WTC11 (cell line): ENCODE measurements around the gene SH3BP2. TPM values are rescaled to one million over a fixed set of nuclear protein-coding genes. Genes with fewer than 3 reads are reported as not detected.

Source experiments
- ATAC-seq: fragments of 200-7000 bp; cut with Tn5 transposase; 2 replicates; pipeline ENCODE4 v1.10.0; 2021; ENCODE audit warnings: mild to moderate bottlenecking, moderate library complexity
- CTCF ChIA-PET: fragments of 300-600 bp; sonication (Branson Sonifier 250); formaldehyde crosslinking; loops from one replicate; lab custom pipeline; 2021; ENCODE audit warnings: antibody characterized with exemption; lab: Charles Lee
- POLR2A ChIA-PET: fragments of 350-600 bp; sonication (Branson Sonifier 250); formaldehyde crosslinking; loops from one replicate; lab custom pipeline; 2021; ENCODE audit warnings: antibody characterized with exemption; lab: Charles Lee
- DNase-seq: peaks from one replicate; pipeline ENCODE4 v3.0.0; 2021; ENCODE audit warnings: low spot score
- H3K27ac Mint-ChIP-seq: 2 replicates; pipeline ENCODE4 v1.8.0; 2021; ENCODE audit warnings: mixed read lengths
- H3K27me3 Mint-ChIP-seq: 2 replicates; pipeline ENCODE4 v1.8.0; 2021; ENCODE audit warnings: low read depth, mild to moderate bottlenecking, moderate library complexity, mixed read lengths
- H3K36me3 Mint-ChIP-seq: 2 replicates; pipeline ENCODE4 v1.8.0; 2021; ENCODE audit warnings: mixed read lengths
- H3K4me1 Mint-ChIP-seq: 2 replicates; pipeline ENCODE4 v1.8.0; 2022; ENCODE audit warnings: mixed read lengths
- H3K4me3 Mint-ChIP-seq: 2 replicates; pipeline ENCODE4 v1.8.0; 2021; ENCODE audit warnings: mild to moderate bottlenecking, moderate library complexity, mixed read lengths
- H3K9me3 Mint-ChIP-seq: 2 replicates; pipeline ENCODE4 v1.8.0; 2021; ENCODE audit warnings: mixed read lengths
- EMX1 ChIP-seq: fragments of 250-450 bp; sonication (Bioruptor Pico); IDR thresholded peaks from 2 replicates; pipeline ENCODE4 v1.8.0; 2021; ENCODE audit warnings: mild to moderate bottlenecking
- GTF2I ChIP-seq: fragments of 250-450 bp; sonication (Bioruptor Pico); conservative IDR thresholded peaks from 2 replicates; pipeline ENCODE4 v1.4.0; 2021; ENCODE audit warnings: mild to moderate bottlenecking
- NR3C1 ChIP-seq: sonication (generic); formaldehyde crosslinking; conservative IDR thresholded peaks from 2 replicates; pipeline ENCODE4 v1.8.1; 2023; ENCODE audit warnings: low read depth, mild to moderate bottlenecking, missing genetic modification reagents
- PRDM15 ChIP-seq: sonication (generic); formaldehyde crosslinking; IDR thresholded peaks from 2 replicates; pipeline ENCODE4 v1.8.0; 2022; ENCODE audit warnings: missing genetic modification reagents
- RORB ChIP-seq: fragments of 250-450 bp; sonication (Bioruptor Pico); IDR thresholded peaks from 2 replicates; pipeline ENCODE4 v1.9.0; 2021; ENCODE audit warnings: mild to moderate bottlenecking
- TEAD1 ChIP-seq: sonication (generic); formaldehyde crosslinking; IDR thresholded peaks from 2 replicates; pipeline ENCODE4 v1.8.0; 2022; ENCODE audit warnings: mild to moderate bottlenecking, missing genetic modification reagents
- ZBTB21 ChIP-seq: sonication (generic); formaldehyde crosslinking; IDR thresholded peaks from 2 replicates; pipeline ENCODE4 v1.8.1; 2023; ENCODE audit warnings: mild to moderate bottlenecking, missing genetic modification reagents, borderline replicate concordance
- ZNF219 ChIP-seq: sonication (generic); formaldehyde crosslinking; IDR thresholded peaks from 2 replicates; pipeline ENCODE4 v1.8.0; 2023; ENCODE audit warnings: missing genetic modification reagents, mild to moderate bottlenecking, borderline replicate concordance
- ZNF671 ChIP-seq: fragments of 250-450 bp; sonication (Bioruptor Pico); IDR thresholded peaks from 2 replicates; pipeline ENCODE4 v1.8.0; 2021; ENCODE audit warnings: mild to moderate bottlenecking
- total RNA-seq: library from RNA; stranded (reverse); gene quantifications from 3 replicates; pipeline ENCODE4 v1.2.3, GENCODE V29; 2021
- TF ChIP-seq, protein P1 (sequence below): sonication (generic); formaldehyde crosslinking; IDR thresholded peaks from 2 replicates; pipeline ENCODE4 v1.8.1; 2023; ENCODE audit warnings: mild to moderate bottlenecking, missing genetic modification reagents, borderline replicate concordance
- TF ChIP-seq, protein P2 (sequence below): sonication (generic); formaldehyde crosslinking; IDR thresholded peaks from 2 replicates; pipeline ENCODE4 v1.8.1; 2022; ENCODE audit warnings: missing genetic modification reagents, borderline replicate concordance
- TF ChIP-seq, protein P3 (sequence below): sonication (generic); formaldehyde crosslinking; IDR thresholded peaks from 2 replicates; pipeline ENCODE4 v1.8.0; 2023; ENCODE audit warnings: missing genetic modification reagents, mild to moderate bottlenecking, borderline replicate concordance

Gene SH3BP2
- total RNA-seq, 1 experiment from 2014 or later = 49.1 TPM

- no peaks in the 10 kb centered on the region for H3K27me3 Mint-ChIP-seq
- peak overlapping the region; percentile 91 for H3K4me3 Mint-ChIP-seq
- H3K4me1 Mint-ChIP-seq = peaks cover 36% of the 10 kb centered on the region
- H3K27ac Mint-ChIP-seq = no peak overlapping the region
- ChIA-PET POLR2A (no interaction called here), CTCF (no interaction called here)
- no peak for ATAC-seq
- DNase-seq = no peak
- no peaks in the 10 kb centered on the region for H3K36me3 Mint-ChIP-seq
- H3K9me3 Mint-ChIP-seq = no peaks in the 10 kb centered on the region
- no peak for TF ChIP-seq ZNF671 (CRISPR knock-in tag)
- no peak for TF ChIP-seq TEAD1 (CRISPR knock-in tag)
- no peak for TF ChIP-seq ZBTB21 (CRISPR knock-in tag)
- TF ChIP-seq GTF2I = no peak
- TF ChIP-seq, protein P1, sequence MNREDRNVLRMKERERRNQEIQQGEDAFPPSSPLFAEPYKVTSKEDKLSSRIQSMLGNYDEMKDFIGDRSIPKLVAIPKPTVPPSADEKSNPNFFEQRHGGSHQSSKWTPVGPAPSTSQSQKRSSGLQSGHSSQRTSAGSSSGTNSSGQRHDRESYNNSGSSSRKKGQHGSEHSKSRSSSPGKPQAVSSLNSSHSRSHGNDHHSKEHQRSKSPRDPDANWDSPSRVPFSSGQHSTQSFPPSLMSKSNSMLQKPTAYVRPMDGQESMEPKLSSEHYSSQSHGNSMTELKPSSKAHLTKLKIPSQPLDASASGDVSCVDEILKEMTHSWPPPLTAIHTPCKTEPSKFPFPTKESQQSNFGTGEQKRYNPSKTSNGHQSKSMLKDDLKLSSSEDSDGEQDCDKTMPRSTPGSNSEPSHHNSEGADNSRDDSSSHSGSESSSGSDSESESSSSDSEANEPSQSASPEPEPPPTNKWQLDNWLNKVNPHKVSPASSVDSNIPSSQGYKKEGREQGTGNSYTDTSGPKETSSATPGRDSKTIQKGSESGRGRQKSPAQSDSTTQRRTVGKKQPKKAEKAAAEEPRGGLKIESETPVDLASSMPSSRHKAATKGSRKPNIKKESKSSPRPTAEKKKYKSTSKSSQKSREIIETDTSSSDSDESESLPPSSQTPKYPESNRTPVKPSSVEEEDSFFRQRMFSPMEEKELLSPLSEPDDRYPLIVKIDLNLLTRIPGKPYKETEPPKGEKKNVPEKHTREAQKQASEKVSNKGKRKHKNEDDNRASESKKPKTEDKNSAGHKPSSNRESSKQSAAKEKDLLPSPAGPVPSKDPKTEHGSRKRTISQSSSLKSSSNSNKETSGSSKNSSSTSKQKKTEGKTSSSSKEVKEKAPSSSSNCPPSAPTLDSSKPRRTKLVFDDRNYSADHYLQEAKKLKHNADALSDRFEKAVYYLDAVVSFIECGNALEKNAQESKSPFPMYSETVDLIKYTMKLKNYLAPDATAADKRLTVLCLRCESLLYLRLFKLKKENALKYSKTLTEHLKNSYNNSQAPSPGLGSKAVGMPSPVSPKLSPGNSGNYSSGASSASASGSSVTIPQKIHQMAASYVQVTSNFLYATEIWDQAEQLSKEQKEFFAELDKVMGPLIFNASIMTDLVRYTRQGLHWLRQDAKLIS (CRISPR knock-in tag) = no peak
- no peak for TF ChIP-seq RORB (CRISPR knock-in tag)
- no peak for TF ChIP-seq NR3C1 (CRISPR knock-in tag)
- TF ChIP-seq ZNF219 = no peak
- TF ChIP-seq, protein P2, sequence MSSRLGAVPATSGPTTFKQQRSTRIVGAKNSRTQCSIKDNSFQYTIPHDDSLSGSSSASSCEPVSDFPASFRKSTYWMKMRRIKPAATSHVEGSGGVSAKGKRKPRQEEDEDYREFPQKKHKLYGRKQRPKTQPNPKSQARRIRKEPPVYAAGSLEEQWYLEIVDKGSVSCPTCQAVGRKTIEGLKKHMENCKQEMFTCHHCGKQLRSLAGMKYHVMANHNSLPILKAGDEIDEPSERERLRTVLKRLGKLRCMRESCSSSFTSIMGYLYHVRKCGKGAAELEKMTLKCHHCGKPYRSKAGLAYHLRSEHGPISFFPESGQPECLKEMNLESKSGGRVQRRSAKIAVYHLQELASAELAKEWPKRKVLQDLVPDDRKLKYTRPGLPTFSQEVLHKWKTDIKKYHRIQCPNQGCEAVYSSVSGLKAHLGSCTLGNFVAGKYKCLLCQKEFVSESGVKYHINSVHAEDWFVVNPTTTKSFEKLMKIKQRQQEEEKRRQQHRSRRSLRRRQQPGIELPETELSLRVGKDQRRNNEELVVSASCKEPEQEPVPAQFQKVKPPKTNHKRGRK (CRISPR knock-in tag) = no peak
- TF ChIP-seq, protein P3, sequence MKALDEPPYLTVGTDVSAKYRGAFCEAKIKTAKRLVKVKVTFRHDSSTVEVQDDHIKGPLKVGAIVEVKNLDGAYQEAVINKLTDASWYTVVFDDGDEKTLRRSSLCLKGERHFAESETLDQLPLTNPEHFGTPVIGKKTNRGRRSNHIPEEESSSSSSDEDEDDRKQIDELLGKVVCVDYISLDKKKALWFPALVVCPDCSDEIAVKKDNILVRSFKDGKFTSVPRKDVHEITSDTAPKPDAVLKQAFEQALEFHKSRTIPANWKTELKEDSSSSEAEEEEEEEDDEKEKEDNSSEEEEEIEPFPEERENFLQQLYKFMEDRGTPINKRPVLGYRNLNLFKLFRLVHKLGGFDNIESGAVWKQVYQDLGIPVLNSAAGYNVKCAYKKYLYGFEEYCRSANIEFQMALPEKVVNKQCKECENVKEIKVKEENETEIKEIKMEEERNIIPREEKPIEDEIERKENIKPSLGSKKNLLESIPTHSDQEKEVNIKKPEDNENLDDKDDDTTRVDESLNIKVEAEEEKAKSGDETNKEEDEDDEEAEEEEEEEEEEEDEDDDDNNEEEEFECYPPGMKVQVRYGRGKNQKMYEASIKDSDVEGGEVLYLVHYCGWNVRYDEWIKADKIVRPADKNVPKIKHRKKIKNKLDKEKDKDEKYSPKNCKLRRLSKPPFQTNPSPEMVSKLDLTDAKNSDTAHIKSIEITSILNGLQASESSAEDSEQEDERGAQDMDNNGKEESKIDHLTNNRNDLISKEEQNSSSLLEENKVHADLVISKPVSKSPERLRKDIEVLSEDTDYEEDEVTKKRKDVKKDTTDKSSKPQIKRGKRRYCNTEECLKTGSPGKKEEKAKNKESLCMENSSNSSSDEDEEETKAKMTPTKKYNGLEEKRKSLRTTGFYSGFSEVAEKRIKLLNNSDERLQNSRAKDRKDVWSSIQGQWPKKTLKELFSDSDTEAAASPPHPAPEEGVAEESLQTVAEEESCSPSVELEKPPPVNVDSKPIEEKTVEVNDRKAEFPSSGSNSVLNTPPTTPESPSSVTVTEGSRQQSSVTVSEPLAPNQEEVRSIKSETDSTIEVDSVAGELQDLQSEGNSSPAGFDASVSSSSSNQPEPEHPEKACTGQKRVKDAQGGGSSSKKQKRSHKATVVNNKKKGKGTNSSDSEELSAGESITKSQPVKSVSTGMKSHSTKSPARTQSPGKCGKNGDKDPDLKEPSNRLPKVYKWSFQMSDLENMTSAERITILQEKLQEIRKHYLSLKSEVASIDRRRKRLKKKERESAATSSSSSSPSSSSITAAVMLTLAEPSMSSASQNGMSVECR (CRISPR knock-in tag) = no peak
- no peak for TF ChIP-seq EMX1 (CRISPR knock-in tag)
These were observed 53.3 kb downstream of the SH3BP2 start for GRCh38 chr4:2846172-2846571.

DNA sequence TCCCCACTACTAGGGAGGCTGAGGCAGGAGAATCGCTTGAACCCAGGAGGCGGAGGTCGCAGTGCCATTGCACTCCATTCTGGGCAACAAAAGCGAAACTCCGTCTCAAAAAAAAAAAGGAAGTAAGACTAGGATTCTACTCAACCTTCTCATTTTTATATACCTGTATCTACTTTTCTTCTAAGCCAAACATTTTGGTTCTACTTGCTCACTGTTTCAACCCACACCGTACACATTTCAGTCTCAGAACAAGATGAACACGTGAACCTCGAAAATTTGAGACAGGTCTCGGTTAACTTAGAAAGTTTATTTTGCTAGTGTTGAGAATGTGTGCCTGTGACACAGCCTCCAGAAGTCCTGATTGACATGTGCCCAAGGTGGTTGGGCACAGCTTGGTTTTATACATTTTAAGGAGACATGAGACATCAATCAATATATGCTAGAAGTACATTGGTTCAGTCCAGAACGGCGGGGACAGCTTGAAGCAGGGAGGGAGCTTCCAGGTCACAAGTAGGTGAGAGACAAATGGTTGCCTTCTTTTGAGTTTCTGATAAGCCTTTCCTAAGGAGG lies 54.5 kb downstream of the SH3BP2 start:
- H3K4me1 Mint-ChIP-seq = peaks cover 31% of the 10 kb centered on the region
- peak overlapping the region; percentile 75 for H3K27ac Mint-ChIP-seq
- TF ChIP-seq PRDM15 = no peak
- CTCF ChIA-PET = no interaction called here
- DNase-seq (no peak), ATAC-seq (no peak)
- H3K4me3 Mint-ChIP-seq = no peak overlapping the region
- POLR2A ChIA-PET = interaction anchor here (0.7 kb wide), 1 partner anchor 214 kb away, joined by 3 read pairs; no protein-coding TSS in a partner anchor
- H3K27me3 Mint-ChIP-seq = no peaks in the 10 kb centered on the region
- no peaks in the 10 kb centered on the region for H3K9me3 Mint-ChIP-seq
- no peaks in the 10 kb centered on the region for H3K36me3 Mint-ChIP-seq
